Activated CD4-positive, alpha-beta T cell treated with anti-CD3 and anti-CD28 coated beads, Interleukin-2, Interleukin-6, amounts not matched to agents 100 ng/mL and 50 ng/mL, durations not matched to agents 16 hours and 8 hours (primary cell): ENCODE results near the gene ERBB2.

Source experiments
- DNase-seq: peaks from one replicate; pipeline ENCODE4 v3.0.0-alpha.2; 2020

The ERBB2 gene

DNA sequence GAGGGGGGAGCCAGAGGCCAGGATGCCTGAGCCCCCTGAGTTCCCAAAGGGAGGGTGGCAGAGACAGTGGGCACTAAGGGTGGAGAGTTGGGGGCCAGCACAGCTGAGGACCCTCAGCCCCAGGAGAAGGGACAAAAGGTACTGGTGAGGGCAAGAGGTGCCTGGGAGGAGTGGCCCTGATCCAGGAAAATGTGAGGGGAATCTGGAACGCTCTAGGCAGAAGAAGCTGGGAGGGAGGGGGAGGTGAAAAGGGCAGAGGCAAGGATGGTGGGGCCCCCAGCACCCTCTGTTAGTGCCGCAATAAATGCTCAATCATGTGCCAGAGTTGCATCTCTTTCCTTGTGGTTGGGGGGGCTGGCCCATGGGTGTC lies 33.6 kb upstream of the ERBB2 start:
- DNase-seq, result no peak

DNA sequence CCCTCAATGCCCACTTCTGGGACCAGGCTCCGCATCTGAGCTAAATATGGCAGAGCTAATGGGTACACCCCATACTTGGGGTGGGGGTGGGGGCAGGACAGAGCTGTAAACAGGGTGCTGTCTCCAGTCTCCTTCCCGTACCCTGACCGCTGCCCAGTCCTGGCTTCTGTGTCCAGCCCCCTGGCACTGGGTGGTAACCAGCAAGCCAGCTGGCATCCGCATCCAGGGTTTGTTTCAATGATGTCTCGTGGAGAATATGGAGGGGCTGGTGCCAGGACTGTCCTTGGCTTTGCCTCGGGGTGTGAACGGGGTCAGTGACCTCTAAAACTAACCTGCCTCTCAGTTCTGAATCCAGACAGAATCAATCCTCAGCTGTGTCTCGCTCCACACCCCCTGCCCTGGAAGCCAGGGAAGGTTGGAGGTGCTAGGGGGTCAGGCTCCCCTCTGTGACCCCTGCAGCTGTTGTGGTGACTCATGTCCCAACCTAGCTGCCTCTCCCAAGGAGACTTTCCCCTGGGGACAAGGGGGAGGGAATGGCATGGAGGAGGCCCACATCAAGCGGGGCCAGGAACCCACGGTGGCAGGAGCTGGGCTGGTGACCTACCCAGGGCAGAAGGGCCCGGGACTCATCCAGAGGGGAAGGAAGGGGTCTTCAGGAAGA lies 33.1 kb upstream of the ERBB2 start:
- DNase-seq, result no peak

DNA sequence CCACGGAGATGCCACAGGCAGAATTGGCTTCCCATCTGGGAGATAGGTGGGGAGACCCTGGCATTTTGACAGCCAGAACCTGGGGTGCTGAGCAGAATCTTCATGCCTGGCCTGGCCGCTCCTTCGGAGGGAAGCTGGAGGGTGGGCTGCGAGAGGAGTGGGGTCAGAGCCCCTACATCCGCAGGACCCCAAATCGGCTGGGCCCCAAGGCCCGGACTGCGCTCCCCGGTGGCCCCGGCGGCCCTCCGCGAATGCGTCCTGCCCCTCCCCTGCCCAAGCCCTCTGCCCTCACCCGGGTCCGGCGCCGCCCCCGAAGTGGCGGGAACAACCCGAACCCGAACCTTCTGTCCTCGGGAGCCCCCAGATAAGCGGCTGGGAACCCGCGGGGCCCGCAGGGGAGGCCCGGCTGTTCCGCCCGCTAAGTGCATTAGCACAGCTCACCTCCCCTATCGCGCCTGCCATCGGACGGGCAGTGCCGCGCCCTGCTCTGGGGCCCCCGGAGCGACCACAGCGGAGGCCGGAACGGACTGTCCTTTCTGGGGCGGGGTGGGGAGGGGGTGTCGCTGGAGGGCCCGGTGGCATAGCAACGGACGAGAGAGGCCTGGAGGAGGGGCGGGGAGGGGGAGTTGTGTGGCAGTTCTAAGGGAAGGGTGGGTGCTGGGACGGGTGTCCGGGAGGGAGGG lies 32.5 kb upstream of the ERBB2 start:
- DNase-seq, result no peak

DNA sequence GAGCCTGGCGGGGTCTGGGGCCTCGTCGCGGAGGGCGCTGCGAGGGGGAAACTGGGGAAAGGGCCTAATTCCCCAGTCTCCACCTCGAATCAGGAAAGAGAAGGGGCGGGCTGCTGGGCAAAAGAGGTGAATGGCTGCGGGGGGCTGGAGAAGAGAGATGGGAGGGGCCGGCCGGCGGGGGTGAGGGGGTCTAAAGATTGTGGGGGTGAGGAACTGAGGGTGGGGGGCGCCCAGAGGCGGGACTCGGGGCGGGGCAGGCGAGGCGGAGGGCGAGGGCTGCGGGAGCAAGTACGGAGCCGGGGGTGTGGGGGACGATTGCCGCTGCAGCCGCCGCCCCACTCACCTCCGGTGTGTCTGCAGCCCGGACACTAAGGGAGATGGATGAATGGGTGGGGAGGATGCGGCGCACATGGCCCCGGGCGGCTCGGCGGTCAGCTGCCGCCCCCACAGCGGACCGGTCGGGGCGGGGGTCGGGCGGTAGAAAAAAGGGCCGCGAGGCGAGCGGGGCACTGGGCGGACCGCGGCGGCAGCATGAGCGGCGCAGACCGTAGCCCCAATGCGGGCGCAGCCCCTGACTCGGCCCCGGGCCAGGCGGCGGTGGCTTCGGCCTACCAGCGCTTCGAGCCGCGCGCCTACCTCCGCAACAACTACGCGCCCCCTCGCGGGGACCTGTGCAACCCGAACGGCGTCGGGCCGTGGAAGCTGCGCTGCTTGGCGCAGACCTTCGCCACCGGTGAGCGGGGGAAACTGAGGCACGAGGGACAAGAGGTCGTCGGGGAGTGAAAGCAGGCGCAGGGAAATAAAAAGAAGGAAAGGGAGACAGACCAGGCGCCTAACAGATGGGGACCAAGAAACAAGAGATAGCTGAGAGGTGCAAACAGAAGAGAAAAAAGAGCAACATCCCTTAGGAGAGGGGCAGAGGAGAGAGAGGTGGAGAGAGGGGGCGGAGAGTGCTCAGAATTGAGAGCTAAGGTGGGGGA lies 31.6 kb upstream of the ERBB2 start, which contains the start of gene PNMT:
PNMT (plus strand) TSS at position 509 of the 980 bp plus-strand sequence; CDS start at position 532, 23 bp downstream.
- DNase-seq, result peak; percentile 76

DNA sequence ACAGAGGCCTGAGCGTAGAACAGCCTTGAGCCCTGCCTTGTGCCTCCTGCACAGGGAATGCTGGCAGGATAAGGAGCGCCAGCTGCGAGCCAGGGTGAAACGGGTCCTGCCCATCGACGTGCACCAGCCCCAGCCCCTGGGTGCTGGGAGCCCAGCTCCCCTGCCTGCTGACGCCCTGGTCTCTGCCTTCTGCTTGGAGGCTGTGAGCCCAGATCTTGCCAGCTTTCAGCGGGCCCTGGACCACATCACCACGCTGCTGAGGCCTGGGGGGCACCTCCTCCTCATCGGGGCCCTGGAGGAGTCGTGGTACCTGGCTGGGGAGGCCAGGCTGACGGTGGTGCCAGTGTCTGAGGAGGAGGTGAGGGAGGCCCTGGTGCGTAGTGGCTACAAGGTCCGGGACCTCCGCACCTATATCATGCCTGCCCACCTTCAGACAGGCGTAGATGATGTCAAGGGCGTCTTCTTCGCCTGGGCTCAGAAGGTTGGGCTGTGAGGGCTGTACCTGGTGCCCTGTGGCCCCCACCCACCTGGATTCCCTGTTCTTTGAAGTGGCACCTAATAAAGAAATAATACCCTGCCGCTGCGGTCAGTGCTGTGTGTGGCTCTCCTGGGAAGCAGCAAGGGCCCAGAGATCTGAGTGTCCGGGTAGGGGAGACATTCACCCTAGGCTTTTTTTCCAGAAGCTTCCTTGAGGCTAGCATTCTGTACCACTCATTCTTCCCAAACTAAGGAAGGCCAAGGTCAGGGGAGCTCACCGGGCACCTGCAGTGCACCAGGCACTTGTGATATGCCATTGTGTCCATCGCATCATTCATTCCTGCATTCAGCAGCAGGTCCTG lies 29.7 kb upstream of the ERBB2 start:
- DNase-seq, result no peak

DNA sequence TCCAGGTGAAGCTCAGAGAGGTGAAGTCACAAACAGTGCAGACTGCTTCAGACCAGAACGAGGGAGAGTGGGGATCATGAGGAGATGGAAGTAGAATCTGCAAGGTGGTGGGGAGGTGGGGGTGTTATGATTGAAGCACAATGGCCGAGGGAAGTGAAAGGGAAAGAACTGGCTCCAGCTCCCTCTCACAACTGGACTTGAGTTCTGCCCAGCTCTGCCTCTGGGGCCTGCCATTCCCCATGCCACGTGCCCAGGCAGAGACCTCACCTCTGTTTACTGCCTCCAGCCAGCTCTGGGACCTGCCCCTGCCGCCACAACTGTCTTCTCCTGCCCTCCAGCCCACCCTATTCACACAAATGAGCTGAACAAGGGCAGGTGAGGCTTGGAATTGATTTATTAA lies 29.1 kb upstream of the ERBB2 start:
- no peak for DNase-seq

DNA sequence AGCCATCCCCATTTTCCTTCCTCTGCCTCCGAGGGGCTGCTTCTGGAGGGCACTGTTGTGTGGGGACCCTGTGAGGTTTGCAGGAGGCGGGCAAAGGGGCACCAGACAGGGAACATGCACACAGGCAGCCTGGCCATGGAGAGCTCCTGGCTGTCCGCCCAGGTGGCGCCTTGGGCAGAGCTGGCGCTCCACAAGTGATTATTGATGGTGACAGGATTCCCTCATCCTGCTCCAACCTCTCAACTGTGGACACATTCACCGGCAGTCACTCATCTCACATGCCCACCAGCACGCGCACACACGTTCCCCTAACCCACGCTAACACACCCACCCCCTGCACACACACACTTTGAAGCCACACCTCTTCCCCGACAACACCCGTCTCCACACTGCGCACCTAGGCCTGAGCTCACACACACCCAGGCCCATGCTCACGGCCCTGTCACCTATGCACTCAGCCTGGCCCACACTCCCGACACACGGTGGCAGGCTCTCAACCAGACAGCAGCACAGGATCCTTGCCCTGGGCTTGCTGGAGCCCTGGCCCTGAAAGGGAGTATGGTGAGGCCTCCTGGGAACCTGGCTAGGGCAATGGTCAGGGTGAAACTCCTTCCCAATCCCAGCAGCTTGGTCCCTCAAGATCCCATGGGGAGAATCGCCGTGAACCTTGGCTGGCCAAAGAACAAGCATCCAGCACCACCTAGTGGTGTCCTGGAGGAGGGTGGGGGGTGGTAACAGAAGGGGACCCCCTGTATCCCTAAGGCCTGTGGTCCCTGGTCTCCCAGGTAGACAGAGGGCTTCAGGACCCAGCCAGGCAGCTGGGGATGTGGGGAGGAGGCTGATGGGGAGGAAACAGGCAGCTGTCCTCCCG lies 28.0 kb upstream of the ERBB2 start:
- no peak for DNase-seq

DNA sequence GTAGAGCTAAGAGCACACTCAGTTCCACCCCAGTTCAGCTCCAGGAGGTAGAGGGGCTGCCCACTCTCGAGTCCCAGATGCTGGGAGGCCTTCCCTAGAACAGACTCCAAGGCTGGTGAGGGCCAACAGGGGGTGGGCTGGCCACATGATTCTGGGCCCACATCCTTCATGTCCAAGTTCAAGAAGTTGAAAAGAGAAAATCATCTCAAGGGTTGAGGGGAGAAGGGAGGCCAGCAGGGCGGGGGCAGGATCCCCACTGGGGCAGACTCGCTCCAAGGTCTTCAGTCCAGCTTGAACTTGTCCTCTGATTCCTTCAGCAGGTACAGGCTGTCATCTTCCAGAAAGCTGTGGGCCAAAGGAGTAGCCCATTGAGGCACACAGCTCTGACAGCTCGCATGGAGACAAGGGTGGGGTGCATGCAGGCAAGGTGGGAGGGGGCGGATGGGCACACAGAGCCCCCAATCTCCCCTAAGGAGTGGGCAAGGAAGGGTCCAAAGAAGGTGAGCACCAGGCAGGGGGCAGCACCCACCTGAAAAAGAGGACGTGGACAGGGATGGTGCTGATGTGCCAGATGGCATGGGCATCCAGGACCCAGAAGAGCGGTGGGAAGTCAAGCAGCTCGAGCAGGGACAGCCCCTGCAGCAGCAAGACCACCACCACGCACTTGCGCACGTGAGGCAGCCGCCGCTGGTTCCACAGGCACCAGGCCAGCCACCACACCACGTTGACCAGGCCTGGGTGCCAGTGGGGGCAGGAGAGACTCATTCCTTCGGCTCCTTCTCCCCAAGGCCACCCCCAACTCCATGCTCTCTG lies 27.1 kb upstream of the ERBB2 start:
- no peak for DNase-seq

DNA sequence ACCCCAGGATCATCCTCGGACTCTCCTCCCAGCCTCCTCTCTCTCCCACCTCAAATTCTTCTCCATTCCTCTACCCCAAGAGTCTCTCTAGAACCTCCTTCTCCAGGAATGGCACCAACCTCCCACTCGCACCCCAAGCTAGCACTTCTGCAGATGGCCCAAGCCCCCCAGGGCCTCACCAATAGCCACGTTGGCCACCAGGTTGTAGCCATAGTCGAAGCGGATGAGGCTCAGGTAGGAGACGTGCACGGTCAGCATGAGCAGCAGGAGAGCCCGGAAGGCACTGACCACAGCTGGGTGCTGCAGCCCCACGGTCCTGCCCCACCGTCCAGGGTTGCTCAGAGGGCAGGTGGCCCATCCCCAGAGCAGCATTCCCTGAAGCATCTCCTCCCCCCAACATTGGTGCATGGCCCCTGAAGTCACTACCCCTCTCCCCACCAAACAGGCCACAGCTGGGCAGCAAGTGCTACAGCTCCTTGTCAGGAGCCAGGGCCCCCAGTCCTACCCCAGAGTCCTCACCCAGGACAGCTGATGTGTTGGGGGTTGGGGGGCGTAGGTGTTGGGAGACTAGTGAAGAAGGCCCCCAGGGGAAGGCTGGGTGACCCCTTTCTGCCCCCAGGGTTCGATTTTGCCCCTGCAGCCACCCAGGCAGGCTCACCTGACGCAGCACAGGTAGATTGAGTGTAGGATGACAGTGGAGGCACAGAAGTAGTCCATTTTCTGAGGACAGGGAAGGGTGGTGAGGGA lies 26.4 kb upstream of the ERBB2 start:
- no peak for DNase-seq

DNA sequence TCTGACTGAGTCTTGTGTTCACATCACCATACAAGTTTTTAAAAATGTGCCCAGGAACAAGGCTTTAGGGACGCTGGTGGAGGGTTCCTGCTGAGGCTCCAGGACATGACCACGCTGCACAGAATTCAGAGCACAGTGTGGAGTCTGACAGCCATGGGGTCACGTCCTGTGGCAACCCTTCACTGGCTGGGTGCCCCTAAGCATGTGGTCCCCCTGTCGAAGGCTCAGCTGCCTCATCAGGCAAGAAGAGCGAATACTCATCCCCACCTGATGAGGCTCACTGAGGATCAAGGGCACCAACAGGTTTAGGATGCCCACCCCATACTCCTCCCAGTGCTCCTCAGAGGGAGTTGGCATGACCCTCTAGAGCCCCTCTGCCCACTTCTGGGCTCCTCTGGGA lies 25.7 kb upstream of the ERBB2 start:
- no peak for DNase-seq

DNA sequence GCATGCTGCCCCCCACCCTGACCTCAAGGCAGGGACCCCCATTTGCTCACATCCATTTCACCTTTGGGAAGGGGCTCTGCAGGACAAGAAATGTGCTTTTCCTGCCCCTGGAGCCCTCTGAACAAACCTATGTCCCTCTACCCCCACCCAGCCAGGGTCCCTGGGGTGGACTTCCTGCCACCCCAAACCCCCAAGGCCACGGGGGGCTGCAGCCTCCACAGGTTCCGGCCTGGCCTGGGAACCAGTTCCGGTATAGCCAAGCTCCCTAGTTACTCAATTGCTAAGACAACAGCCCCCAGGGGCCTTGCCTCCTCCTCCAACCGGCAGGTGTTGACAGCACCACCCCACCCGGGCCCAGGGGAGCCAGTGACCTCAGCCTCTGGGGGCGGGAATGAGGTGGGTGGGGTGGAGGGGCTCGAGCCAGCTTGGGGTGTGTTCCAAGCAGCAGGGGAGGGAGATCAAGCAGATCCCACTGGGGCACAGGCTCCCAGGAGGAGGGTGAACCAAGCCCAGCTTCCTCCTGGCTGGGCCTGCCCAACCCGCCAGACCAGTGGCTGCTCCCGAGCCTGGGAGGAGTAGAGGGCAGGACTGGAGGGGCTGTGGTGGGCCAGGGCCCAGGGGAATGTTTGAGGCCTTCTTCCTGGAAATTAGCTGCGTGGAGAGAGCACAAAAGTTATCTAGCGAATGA lies 25.0 kb upstream of the ERBB2 start:
- DNase-seq, result no peak

DNA sequence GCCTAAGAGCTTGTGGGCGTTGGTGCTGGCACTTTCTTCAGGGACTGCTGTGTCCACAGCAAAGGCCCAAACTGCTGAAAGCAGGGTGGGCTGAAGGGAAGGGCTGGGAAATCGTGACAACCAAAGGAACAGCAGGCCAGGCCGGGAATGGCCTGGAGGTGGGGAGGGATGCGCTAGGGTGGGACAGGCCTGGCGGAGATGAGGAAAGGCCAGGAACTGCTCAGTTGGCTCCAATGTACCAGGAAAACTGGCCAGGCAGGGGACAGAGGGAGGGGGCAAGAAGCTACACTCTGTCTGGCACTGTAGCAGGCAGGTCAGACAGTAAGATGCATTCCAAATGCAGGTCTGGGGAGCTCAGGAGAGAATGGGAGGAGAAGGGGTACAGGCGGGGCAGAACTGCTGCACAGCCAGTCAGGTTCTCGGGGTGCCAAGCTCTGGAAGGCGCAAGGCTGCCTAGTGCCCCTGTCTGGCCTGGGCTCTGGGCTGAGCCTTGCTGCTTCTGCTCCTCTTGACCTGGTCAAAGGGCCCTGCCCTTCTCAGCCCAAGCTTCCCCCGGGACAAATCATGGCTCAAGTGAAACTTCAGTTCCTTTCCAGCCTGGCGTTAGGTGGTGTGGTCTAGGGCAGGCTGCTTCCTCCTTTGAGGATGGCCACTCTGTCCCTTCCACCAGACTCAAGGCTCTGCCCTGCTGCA lies 24.3 kb upstream of the ERBB2 start:
- DNase-seq, result no peak

DNA sequence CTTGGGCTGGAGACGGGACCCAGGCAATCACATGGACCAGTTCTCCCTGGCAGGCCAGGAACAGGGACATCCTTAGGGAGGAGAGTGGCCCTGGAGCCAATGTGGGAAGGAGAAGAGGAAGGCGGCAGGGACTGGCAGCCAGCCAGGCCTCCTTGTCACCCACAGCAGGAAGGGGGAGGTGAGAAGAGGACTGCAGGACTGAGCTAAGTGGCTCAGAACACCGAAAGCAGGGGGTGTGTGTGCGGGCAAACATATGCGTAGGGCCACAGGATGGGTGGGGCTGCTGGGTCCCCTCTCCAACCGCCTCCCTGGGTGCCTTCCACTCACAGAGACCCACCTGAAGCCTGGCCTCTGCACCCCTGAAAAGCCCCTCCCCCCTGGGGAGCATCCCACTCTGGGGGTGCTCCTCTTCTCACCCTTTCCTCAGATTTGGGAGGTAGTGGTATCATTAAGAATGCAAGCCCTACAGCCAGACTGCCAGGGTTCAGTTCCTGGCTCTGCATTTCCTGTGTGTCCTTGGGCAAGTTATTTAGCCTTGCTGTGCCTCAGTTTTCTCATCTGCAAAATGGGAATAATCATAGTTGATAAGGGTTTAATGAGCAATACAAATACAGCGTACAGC lies 23.6 kb upstream of the ERBB2 start:
- peak; percentile 57 for DNase-seq

DNA sequence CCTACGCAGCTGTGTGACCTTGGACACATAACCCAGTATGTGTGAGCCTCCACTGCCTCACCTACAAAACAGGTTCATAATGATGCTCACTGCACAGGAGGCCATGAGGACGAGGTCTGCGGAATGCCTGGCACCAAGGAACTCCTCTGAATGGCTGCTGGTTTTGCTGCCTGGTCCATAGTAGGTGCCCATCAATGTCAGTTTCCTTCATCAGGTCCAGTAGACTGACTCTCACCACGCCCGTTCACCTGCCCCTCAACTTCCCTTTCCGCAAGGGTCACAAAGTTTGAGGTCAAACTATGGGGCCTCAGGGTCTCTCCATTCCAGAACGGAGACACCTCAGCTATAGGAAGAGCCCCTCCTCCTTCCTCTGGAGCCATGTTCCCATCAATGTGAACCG lies 22.8 kb upstream of the ERBB2 start:
- no peak for DNase-seq

DNA sequence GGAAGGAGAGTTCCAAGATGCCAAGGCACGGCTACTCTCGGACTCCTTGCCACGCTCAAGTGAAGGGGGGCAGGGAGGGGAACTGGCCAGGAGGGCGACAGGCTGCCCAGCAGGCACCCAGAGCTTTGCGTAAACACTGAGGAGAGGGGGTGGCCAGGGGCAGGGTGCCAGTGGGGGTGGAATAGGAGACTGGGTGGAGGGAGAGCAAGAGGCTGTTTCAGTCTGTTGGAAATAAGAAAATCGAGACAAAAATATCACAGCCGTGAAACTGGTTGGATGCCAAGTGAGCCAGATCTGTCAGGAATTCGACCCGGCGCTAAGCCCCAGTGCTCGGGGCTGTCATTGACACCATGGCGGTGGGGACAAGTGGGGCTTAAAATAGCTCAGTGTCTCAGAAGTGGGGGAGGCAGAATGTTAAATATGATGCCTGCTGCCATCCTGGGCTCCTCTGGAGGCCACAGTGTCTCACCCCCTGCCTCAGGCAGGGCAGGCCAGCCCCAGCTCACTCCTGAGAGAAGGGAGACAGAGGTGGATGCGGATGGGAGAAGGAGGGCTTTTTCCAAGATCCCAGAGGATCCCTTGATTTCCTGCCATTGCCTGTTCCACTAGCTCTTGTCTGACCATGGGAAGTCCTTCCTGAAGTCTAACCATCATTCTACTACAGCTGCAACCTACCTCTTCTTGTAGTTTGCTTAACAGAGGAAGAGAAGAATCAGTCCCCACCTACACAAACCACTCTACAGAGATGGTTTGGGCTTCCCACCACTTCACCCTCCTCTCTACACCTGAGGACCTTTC lies 22.1 kb upstream of the ERBB2 start:
- no peak for DNase-seq

DNA sequence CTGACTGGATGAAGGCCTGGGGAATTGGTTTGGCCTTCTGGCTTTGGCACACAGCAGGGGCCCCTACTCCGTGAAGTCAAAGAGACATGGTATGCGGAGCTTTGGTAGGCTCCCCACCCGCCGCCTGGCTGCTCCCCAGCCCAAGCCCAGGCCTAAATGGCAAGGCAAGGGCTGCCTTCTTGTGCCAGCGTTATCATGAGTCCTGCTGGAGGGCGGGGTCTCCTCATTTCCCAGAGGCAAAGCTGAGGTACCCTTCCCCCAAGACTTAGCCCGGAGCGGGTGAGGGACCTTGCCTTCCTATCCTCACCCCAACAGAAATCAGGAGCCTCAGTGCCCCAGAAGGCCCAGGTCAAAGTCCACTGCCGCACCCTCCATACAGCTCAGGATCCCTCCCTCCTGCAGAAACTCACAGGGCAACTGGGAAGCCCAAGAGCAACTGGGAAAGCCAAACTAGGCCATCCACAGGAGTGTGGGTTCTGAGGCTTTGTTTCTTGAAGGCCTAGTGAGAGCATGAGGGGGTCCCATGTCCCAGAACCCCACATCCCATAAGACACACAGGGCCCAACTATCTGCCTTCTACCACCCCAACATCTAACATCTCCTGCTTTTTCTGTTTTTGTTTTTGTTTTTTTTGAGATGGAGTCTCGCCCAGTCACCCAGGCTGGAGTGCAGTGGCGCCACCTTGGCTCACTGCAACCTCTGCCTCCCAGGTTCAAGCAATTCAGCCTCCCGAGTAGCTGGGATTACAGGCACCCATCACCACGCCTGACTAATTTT lies 21.3 kb upstream of the ERBB2 start:
- DNase-seq, result no peak
